BE2C (cell line): Measurements from ENCODE around the gene VPS26B.

Source experiments
- DNase-seq: peaks from one replicate; pipeline ENCODE4 v3.0.0-alpha.2; 2020
- H3K27me3 ChIP-seq: fragments of 250-450 bp; sonication (Bioruptor Pico); 2 replicates; pipeline ENCODE4 v1.5.1; 2020; ENCODE audit warnings: mild to moderate bottlenecking
- H3K36me3 ChIP-seq: fragments of 250-450 bp; sonication (Bioruptor Pico); 2 replicates; pipeline ENCODE4 v1.5.1; 2020; ENCODE audit warnings: mild to moderate bottlenecking
- H3K4me1 ChIP-seq: fragments of 250-450 bp; sonication (Bioruptor Pico); 2 replicates; pipeline ENCODE4 v1.5.1; 2020
- H3K4me3 ChIP-seq: 2 replicates; pipeline ENCODE4 v1.5.1; 2011; ENCODE audit warnings: low read depth, low read length
- H3K9me3 ChIP-seq: fragments of 250-450 bp; sonication (Bioruptor Pico); 2 replicates; pipeline ENCODE4 v1.5.1; 2020
- TF ChIP-seq, protein P1 (sequence below): IDR thresholded peaks from 2 replicates; pipeline ENCODE4 v1.5.1; 2012; ENCODE audit warnings: mild to moderate bottlenecking, low read depth, low read length

Gene VPS26B

DNA sequence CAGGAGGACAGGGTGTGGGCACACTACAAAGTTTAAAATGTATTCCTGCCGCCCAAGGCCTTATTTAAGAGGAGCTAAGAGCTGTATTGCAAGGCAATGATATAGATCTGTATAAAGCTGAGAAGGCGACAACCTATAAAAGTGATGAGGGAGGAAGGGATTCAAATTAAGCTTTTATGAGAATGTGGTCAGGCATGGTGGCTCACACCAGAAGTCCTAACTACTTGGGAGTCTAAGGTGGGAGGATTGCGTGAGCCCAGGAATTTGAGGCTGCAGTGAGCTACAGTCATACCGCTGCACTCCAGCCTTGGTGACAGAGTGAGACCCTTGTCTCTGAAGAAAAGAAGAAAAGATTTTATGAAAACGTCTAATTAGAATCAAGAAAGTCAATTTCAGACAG lies 42.0 kb downstream of the VPS26B start:
- TF ChIP-seq, protein P1, sequence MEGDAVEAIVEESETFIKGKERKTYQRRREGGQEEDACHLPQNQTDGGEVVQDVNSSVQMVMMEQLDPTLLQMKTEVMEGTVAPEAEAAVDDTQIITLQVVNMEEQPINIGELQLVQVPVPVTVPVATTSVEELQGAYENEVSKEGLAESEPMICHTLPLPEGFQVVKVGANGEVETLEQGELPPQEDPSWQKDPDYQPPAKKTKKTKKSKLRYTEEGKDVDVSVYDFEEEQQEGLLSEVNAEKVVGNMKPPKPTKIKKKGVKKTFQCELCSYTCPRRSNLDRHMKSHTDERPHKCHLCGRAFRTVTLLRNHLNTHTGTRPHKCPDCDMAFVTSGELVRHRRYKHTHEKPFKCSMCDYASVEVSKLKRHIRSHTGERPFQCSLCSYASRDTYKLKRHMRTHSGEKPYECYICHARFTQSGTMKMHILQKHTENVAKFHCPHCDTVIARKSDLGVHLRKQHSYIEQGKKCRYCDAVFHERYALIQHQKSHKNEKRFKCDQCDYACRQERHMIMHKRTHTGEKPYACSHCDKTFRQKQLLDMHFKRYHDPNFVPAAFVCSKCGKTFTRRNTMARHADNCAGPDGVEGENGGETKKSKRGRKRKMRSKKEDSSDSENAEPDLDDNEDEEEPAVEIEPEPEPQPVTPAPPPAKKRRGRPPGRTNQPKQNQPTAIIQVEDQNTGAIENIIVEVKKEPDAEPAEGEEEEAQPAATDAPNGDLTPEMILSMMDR: no peak
- DNase-seq: no peak

DNA sequence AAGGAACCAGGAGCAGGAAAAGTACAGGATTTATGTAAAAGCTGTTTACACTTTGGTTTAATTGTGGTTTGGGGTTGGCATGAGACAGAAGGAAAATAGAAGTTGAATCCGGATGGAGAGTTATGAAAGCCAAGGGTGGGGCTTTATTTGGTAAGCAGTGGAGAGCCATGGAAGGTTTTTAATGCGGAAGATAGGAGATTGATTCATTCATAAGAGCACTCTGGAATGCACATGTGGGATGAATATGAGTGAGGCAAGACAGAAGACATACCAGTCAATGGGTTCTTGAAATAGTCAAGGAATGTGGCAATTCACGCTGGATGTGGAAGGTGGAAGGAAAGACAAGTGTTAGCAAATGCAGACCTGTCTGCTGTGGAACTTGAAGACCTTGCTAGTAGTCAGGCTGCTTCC lies 42.4 kb downstream of the VPS26B start:
- Histone ChIP-seq H3K4me1 (no peaks in the 10 kb centered on the region), H3K4me3 (no peak overlapping the region)
- TF ChIP-seq, protein P1: no peak

More for the DNA sequence above, 42.0 kb downstream of the VPS26B start:
- Histone ChIP-seq H3K36me3 (no peaks in the 10 kb centered on the region), H3K4me3 (no peak overlapping the region), H3K27me3 (peaks cover 3% of the 10 kb centered on the region; the same call in 1 of the 2 replicates), H3K9me3 (no peaks in the 10 kb centered on the region), H3K4me1 (no peaks in the 10 kb centered on the region)

DNA sequence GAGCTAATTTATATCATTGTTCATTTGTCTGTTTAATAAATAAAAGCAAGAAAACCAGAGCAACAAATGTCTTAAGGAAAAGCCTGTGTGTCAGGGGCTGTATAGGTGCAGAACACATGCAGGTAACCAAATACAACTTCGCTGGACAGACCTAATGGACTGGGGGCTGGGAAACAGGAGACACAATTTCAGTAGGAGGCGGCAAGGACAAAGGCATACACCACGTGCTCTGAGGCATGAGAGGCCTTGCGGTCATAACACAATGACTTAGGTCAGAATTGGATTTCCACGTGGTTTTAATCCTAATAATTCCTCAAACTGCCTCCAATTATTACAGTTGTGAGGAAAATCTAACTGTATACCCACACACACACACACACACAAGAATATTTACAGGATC lies 43.0 kb downstream of the VPS26B start:
- Histone ChIP-seq H3K4me1 (no peaks in the 10 kb centered on the region), H3K9me3 (no peaks in the 10 kb centered on the region), H3K27me3 (peaks cover 12% of the 10 kb centered on the region; the same call in 1 of the 2 replicates), H3K36me3 (no peaks in the 10 kb centered on the region), H3K4me3 (no peak overlapping the region)
- no peak for DNase-seq
- TF ChIP-seq, protein P1: no peak

More for the DNA sequence above, 42.4 kb downstream of the VPS26B start:
- H3K36me3 ChIP-seq: no peaks in the 10 kb centered on the region
- no peak for DNase-seq
- peaks cover 8% of the 10 kb centered on the region; the same call in 1 of the 2 replicates for H3K27me3 ChIP-seq
- no peaks in the 10 kb centered on the region for H3K9me3 ChIP-seq

DNA sequence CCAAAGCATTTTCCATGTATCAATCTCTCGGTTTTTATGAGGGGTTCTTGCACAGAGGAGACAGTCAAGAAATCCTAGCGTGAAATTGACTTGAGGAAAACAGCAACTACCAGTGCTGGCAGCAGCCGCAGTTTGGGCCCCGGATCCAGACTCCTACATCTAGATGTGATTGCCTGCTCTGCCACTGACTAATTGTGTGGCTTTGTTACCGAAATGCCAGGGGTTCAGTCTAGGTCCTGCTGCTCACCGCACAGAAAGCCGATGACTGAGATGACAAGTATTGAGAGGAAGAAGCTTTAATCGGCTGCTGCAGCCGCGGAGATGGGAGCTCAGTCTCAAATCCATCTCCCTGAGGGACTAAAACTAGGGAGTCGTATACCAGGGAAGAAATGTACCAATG lies 43.5 kb downstream of the VPS26B start:
- Histone ChIP-seq H3K4me3 (no peak overlapping the region), H3K4me1 (no peaks in the 10 kb centered on the region), H3K9me3 (no peaks in the 10 kb centered on the region), H3K36me3 (no peaks in the 10 kb centered on the region), H3K27me3 (peaks cover 17% of the 10 kb centered on the region)
- TF ChIP-seq, protein P1: no peak
- no peak for DNase-seq

DNA sequence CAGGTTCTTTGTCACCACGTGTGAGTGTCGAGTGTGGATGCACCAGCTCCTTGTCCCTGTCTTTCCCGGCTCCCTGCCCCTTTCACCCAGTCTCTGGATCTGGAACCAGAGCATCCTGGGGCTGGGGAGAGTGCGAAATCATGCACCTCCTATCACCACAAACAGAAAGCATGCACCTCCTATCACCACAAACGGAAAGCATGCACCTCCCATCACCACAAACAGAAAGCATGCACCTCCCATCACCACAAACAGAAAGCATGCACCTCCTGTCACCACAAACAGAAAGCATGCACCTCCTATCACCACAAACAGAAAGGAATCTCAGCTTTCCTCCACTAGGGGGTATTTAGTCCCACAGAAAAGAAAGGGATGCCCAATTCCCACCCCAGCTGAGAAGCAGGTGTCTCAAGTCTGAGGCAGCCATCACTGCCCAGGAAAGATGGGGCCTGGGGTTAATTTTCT lies 45.8 kb downstream of the VPS26B start:
- no peak for DNase-seq
- no peak overlapping the region for H3K4me3 ChIP-seq
- no peaks in the 10 kb centered on the region for H3K9me3 ChIP-seq
- TF ChIP-seq, protein P1: peak; percentile 52
- no peaks in the 10 kb centered on the region for H3K36me3 ChIP-seq
- no peaks in the 10 kb centered on the region for H3K4me1 ChIP-seq
- H3K27me3 ChIP-seq: peaks cover 40% of the 10 kb centered on the region

DNA sequence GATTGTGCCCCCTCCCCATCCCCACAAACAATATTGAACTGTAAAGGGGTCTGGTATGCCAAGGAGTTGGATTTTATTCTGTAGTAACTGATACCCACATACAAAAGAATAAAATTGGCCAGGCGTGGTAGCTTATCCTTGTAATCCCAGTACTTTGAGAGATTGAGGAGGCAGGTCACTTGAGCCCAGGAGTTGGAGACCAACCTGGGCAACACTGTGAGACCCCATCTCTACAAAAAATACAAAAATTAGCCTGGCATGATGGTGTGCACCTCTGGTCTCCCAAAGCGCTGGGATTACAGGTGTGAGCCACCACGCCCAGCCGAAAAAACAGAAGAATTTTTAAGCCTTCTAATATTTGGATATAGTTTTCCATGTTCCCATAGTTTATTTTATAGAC lies 47.5 kb downstream of the VPS26B start:
- no peak overlapping the region for H3K4me3 ChIP-seq
- H3K4me1 ChIP-seq: no peaks in the 10 kb centered on the region
- no peaks in the 10 kb centered on the region for H3K9me3 ChIP-seq
- H3K36me3 ChIP-seq: no peaks in the 10 kb centered on the region
- TF ChIP-seq, protein P1: no peak
- DNase-seq: no peak
- H3K27me3 ChIP-seq: peaks cover 57% of the 10 kb centered on the region
